K562 (cell line): ENCODE data around the gene CYTH1. TPM values are rescaled to one million over a fixed set of nuclear protein-coding genes. Genes with fewer than 3 reads are reported as not detected.

ENCODE experiments used
- ATAC-seq: fragments of 200-7000 bp; cut with Tn5 transposase; 3 replicates; pipeline ENCODE4 v1.9.1; 2020; ENCODE audit warnings: moderate library complexity
- BruUV-seq: library from RNA; stranded (reverse); fragments of 400-500 nt; replicated peaks from 2 replicates; lab custom pipeline; 2021; lab: Mats Ljungman, UMichigan
- CTCF ChIA-PET: fragments of 300-600 bp; formaldehyde crosslinking; extraction: SDS; loops from one replicate; lab custom pipeline; 2021; ENCODE audit warnings: low intra/inter-chr PET ratio; lab: Yijun Ruan, JAX
- POLR2A ChIA-PET: fragments of 300-600, 350-650 bp; sonication (Branson Sonifier 250); formaldehyde crosslinking; extraction: SDS; loops from one replicate; lab custom pipeline; 2021; ENCODE audit warnings: antibody characterized with exemption, inconsistent platforms; lab: Yijun Ruan, JAX
- DNase-seq, 4 experiments: peaks; one replicate each; pipeline versions ENCODE4 v3.0.0 to v3.0.0-alpha.2; 2011 to 2018; ENCODE audit warnings: low spot score in 3 of 4, mixed read lengths in 3 of 4; ENCODE audit errors: extremely low read depth in 1 of 4
- FAIRE-seq: peaks from 2 replicates; lab custom pipeline; 2011; peaks lifted over from hg19 to GRCh38; lab: Jason Lieb, UNC
- H2AFZ ChIP-seq: 2 replicates; pipeline ENCODE4 v1.6.0; 2011; ENCODE audit warnings: low read depth, low read length, control low read depth, inconsistent platforms
- H3K27ac ChIP-seq: fragments of 200-600 bp; 3 replicates; pipeline ENCODE4 v1.8.0; 2011; ENCODE audit warnings: low read depth, mild to moderate bottlenecking, control low read depth, inconsistent platforms, low read length, moderate library complexity, mixed read lengths; ENCODE audit errors: extremely low read depth
- H3K27me3 ChIP-seq, 2 experiments: fragments of 300-600 bp in 1 of 2; 2 replicates in 1 of 2; 3 replicates in 1 of 2; pipeline versions ENCODE4 v1.6.0 to v1.8.0; 2011; ENCODE audit warnings: inconsistent platforms in 2 of 2, low read length in 2 of 2, mild to moderate bottlenecking in 1 of 2, mixed read lengths in 1 of 2, moderate library complexity in 1 of 2; ENCODE audit not compliant: control insufficient read depth in 2 of 2, insufficient read depth in 2 of 2
- H3K36me3 ChIP-seq: fragments of 300-600 bp; 3 replicates; pipeline ENCODE4 v1.8.0; 2011; ENCODE audit warnings: mild to moderate bottlenecking, low read length, inconsistent platforms; ENCODE audit not compliant: control insufficient read depth, insufficient read depth
- H3K4me1 ChIP-seq, 2 experiments: fragments of 200-600 bp in 1 of 2; replicated peaks in 1 of 2; 2 replicates in 1 of 2; 3 replicates in 1 of 2; pipeline versions ENCODE4 v1.5.1 to v1.8.0; 2011; ENCODE audit warnings: inconsistent platforms in 2 of 2, low read length in 2 of 2, mild to moderate bottlenecking in 1 of 2, mixed read lengths in 1 of 2, moderate library complexity in 1 of 2; ENCODE audit not compliant: control insufficient read depth in 2 of 2, insufficient read depth in 2 of 2
- H3K4me2 ChIP-seq: 2 replicates; pipeline ENCODE4 v1.6.1; 2011; ENCODE audit warnings: low read length, control low read depth, inconsistent platforms, mixed read lengths; ENCODE audit not compliant: insufficient read depth
- H3K4me3 ChIP-seq: fragments of 200-600 bp; sonication (generic), shearing (Covaris generic); 2 replicates; pipeline ENCODE4 v1.5.1; 2016; ENCODE audit warnings: control low read depth, inconsistent platforms
- H3K79me2 ChIP-seq: fragments of 200-600 bp; 3 replicates; pipeline ENCODE4 v1.8.0; 2011; ENCODE audit warnings: low read length, inconsistent platforms; ENCODE audit not compliant: control insufficient read depth, insufficient read depth
- H3K9ac ChIP-seq, 2 experiments: 2 replicates each; pipeline versions ENCODE4 v1.6.0 to v1.6.1; 2011; ENCODE audit warnings: low read depth in 2 of 2, low read length in 2 of 2, control low read depth in 1 of 2, inconsistent platforms in 1 of 2, mild to moderate bottlenecking in 1 of 2, mixed read lengths in 1 of 2; ENCODE audit not compliant: insufficient read depth in 1 of 2
- H3K9me1 ChIP-seq: one replicate; pipeline ENCODE4 v1.6.0; 2011; ENCODE audit warnings: inconsistent platforms, mild to moderate bottlenecking, low read length, moderate library complexity; ENCODE audit not compliant: control insufficient read depth, insufficient read depth
- H3K9me3 ChIP-seq: replicated peaks from 2 replicates; pipeline ENCODE4 v1.5.1; 2011; ENCODE audit warnings: low read depth, low read length, inconsistent platforms; ENCODE audit not compliant: control insufficient read depth, insufficient read depth
- H4K20me1 ChIP-seq: replicated peaks from 2 replicates; pipeline ENCODE4 v1.6.1; 2011; ENCODE audit warnings: low read length, inconsistent platforms, mixed read lengths; ENCODE audit not compliant: control insufficient read depth, insufficient read depth
- BRF2 ChIP-seq: IDR thresholded peaks from 3 replicates; pipeline ENCODE4 v1.6.1; 2011; ENCODE audit warnings: borderline replicate concordance, mild to moderate bottlenecking; ENCODE audit not compliant: insufficient read length, insufficient read depth
- COPS2 ChIP-seq: fragments of 450-650 bp; conservative IDR thresholded peaks from 2 replicates; pipeline ENCODE4 v1.6.1; 2016; ENCODE audit warnings: mild to moderate bottlenecking, moderate library complexity
- JUND ChIP-seq, 2 experiments: IDR thresholded peaks; 2 replicates in 1 of 2; 3 replicates in 1 of 2; pipeline ENCODE4 v1.6.1; 2011; ENCODE audit warnings: borderline replicate concordance in 2 of 2, low read depth in 2 of 2, low read length in 2 of 2, improper control_type of control experiment in 1 of 2, missing biosample characterization in 1 of 2, missing genetic modification characterization in 1 of 2, missing genetic modification reagents in 1 of 2
- POLR2G ChIP-seq: fragments of 200-400 bp; formaldehyde crosslinking; IDR thresholded peaks from 2 replicates; pipeline ENCODE4 v1.6.1; 2017; ENCODE audit warnings: low read depth, mild to moderate bottlenecking, antibody characterized with exemption, low read length, moderate library complexity
- REST ChIP-seq, 2 experiments: fragments of 450-650 bp; formaldehyde crosslinking in 1 of 2; IDR thresholded peaks; 2 replicates each; pipeline versions ENCODE4 v1.4.0 to v1.6.1; 2014 to 2020; ENCODE audit warnings: mild to moderate bottlenecking in 2 of 2, borderline replicate concordance in 1 of 2, low read depth in 1 of 2
- SMAD3 ChIP-seq: fragments of 450-650 bp; formaldehyde crosslinking; conservative IDR thresholded peaks from 2 replicates; pipeline ENCODE4 v1.4.0; 2020; ENCODE audit warnings: mild to moderate bottlenecking
- SNRNP70 ChIP-seq: fragments of 200-400 bp; formaldehyde crosslinking; optimal IDR thresholded peaks from 2 replicates; pipeline ENCODE3; 2017; ENCODE audit warnings: low read depth, low read length
- TCF15 ChIP-seq: fragments of 250-450 bp; sonication (Bioruptor Pico); IDR thresholded peaks from 2 replicates; pipeline ENCODE4 v1.8.0; 2022; ENCODE audit warnings: moderate library complexity, mild to moderate bottlenecking, inconsistent platforms
- TEAD4 ChIP-seq, 2 experiments: sonication (generic) in 1 of 2; formaldehyde crosslinking in 1 of 2; IDR thresholded peaks; 2 replicates each; pipeline versions ENCODE4 v1.6.1 to v1.8.0; 2012 to 2022; ENCODE audit warnings: borderline replicate concordance in 1 of 2, inconsistent platforms in 1 of 2, low read length in 1 of 2, mild to moderate bottlenecking in 1 of 2, missing genetic modification reagents in 1 of 2
- WGBS: fragments of 100-300 bp; shearing (Covaris generic); methylation state at CpG from one replicate; pipeline ENCODE4 v1.1.6; 2016; ENCODE audit warnings: low coverage, mixed read lengths; ENCODE audit not compliant: insufficient coverage; ENCODE audit errors: missing lambda C conversion rate; 5-methylcytosine and 5-hydroxymethylcytosine counted together
- in situ Hi-C: fragments of 300-500 bp; cut with MboI; formaldehyde crosslinking; loops from 4 replicates; pipeline ENCODE4 v1.15.0; 2018; ENCODE audit warnings: inconsistent platforms, mixed read lengths
- intact Hi-C: fragments of 100-400 bp; cut with micrococcal nuclease; formaldehyde crosslinking; loops from 2 replicates; pipeline ENCODE4 v1.14.2; 2022
- polyA plus RNA-seq, 8 experiments: library from polyadenylated mRNA; depleted of rRNA in 4 of 8; stranded (reverse) in 5 of 8; unstranded in 3 of 8; fragments of >200 nt; fragmentation: Nextera tagmentation in 2 of 8; fragmentation: Illumina TruSeq in 1 of 8; extraction: Ambion mirVana in 2 of 8; extraction: Trizol in 1 of 8; gene quantifications; 2 replicates each; pipeline versions ENCODE4 v1.2.1 to v1.2.3, GENCODE V29; 2011 to 2014; ENCODE audit warnings: inconsistent platforms in 1 of 8, missing spikeins in 1 of 8
- total RNA-seq, 7 experiments: library from RNA; depleted of rRNA in 6 of 7; stranded (reverse); fragments of >200 nt in 6 of 7; fragmentation: Illumina TruSeq in 2 of 7; extraction: Trizol in 2 of 7; gene quantifications; 2 replicates each; pipeline versions ENCODE4 v1.2.1 to v1.2.3, GENCODE V29; 2011 to 2021; ENCODE audit warnings: low replicate concordance in 1 of 7

CYTH1 gene
- total and polyA plus RNA-seq, 9 of the 15 experiments (the other 6 are each of a cell fraction or from before 2014, with no cell fraction given) = 0.52 to 27.7 (median 16.8) TPM

GRCh38 chr17:78745407-78746088 is 36.5 kb downstream of the CYTH1 start:
- Histone ChIP-seq H3K79me2 (peaks cover 44% of the 10 kb centered on the region), H3K27me3 (no peaks in the 10 kb centered on the region), H3K4me3 (no peak overlapping the region), H3K9me3 (no peaks in the 10 kb centered on the region), H3K9me1 (no peaks in the 10 kb centered on the region), H4K20me1 (peaks cover 5% of the 10 kb centered on the region), H3K9ac (no peak overlapping the region), H3K27ac (no peak overlapping the region), H3K4me1 (peaks cover 13 to 29% of the 10 kb centered on the region in 2 experiments), H3K4me2 (no peak overlapping the region), H3K36me3 (no peaks in the 10 kb centered on the region), H2AFZ (no peak overlapping the region)
- ChIA-PET CTCF (interaction anchor here (0.7 to 1.3 kb wide), 4 partner anchors 37 to 726 kb away, joined by 3 to 4 read pairs (median 4); no protein-coding TSS in a partner anchor), POLR2A (interaction anchor here (0.7 to 0.8 kb wide), 2 partner anchors 9 to 33 kb away, joined by 3 read pairs; no protein-coding TSS in a partner anchor)
- BruUV-seq = no TSS peak
- FAIRE-seq = peak; percentile 73
- WGBS = 24% methylated on average over 12 of the region's 12 CpGs
- peak in 1 of 4 experiments; percentile 67 for DNase-seq
- ATAC-seq = peak; percentile 27; the same call in 1 of the 3 replicates
- in situ Hi-C loops (no loop called here), intact Hi-C loops (loop anchor here (2.0 to 5.0 kb wide), 2 partner anchors 37 to 249 kb away; partner anchors contain the start of gene CYTH1)
- TF ChIP-seq SNRNP70 (no peak), JUND (IDR thresholded peaks at IDR 0.05; ENCODE audit: borderline replicate concordance, low read depth, low read length) (no peak), JUND (tag; IDR thresholded peaks at IDR 0.05; ENCODE audit: borderline replicate concordance, low read depth, low read length) (no peak), TCF15 (CRISPR knock-in tag) (no peak), BRF2 (no peak), POLR2G (no peak), SMAD3 (CRISPR knock-in tag) (no peak), TEAD4 (IDR thresholded peaks at IDR 0.05; ENCODE audit: low read length) (peak; percentile 37; the same call in 1 of the 2 replicates), TEAD4 (CRISPR knock-in tag; IDR thresholded peaks at IDR 0.05; ENCODE audit: borderline replicate concordance) (no peak), REST (IDR thresholded peaks at IDR 0.05; ENCODE audit: borderline replicate concordance) (peak; percentile 42; the same call in 1 of the 2 replicates), REST (CRISPR knock-in tag; IDR thresholded peaks at IDR 0.05; ENCODE audit: low read depth) (no peak), COPS2 (no peak)
